ENCODE results near the gene SCYL2.

DNA sequence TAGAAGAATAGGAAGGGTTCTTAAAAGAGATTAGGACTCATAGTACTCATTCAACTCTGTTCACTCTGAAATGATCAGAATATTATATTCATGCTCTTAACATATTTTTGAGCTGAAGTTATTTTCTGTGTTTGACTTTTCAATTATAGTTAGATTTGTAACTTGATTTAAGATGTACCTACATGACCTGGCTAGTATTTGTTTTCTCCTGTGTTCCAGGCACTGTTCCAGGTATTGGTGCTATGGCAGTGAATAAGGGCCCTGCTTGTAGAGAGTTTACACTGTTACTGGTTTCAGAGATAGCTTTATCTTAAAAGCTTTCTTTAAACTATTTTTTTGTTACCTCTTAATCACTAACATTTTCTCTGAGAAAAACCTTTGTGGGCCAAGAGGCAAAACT lies 70.8 kb downstream of the SCYL2 start:
- TF ChIP-seq, protein P1, sequence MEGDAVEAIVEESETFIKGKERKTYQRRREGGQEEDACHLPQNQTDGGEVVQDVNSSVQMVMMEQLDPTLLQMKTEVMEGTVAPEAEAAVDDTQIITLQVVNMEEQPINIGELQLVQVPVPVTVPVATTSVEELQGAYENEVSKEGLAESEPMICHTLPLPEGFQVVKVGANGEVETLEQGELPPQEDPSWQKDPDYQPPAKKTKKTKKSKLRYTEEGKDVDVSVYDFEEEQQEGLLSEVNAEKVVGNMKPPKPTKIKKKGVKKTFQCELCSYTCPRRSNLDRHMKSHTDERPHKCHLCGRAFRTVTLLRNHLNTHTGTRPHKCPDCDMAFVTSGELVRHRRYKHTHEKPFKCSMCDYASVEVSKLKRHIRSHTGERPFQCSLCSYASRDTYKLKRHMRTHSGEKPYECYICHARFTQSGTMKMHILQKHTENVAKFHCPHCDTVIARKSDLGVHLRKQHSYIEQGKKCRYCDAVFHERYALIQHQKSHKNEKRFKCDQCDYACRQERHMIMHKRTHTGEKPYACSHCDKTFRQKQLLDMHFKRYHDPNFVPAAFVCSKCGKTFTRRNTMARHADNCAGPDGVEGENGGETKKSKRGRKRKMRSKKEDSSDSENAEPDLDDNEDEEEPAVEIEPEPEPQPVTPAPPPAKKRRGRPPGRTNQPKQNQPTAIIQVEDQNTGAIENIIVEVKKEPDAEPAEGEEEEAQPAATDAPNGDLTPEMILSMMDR (IDR thresholded peaks at IDR 0.05; ENCODE audit: low read depth, low read length, poor library complexity, severe bottlenecking) = no peak
- no peak for TF ChIP-seq EZH2phosphoT487 (IDR thresholded peaks at IDR 0.05; ENCODE audit: borderline replicate concordance, low read length)

Data from DOHH2 (cell line).